ENCODE results near the gene SMAD1.
"Not testable (repeated sequence)": the region's sequence is repeated elsewhere in the genome, so short reads cannot be mapped to it uniquely, and the experiment has no call there.

SMAD1 gene

GRCh38 chr4:145528601-145529000, 46.9 kb downstream of the SMAD1 start:
- DNase-seq (ENCODE audit: low read depth), result no peak

- no peak for DNase-seq (ENCODE audit: low read depth)
Measured at GRCh38 chr4:145530189-145530588, 48.5 kb downstream of the SMAD1 start.

- no peak for DNase-seq (ENCODE audit: low read depth)
Measured at GRCh38 chr4:145530662-145531061, 49.0 kb downstream of the SMAD1 start.

- DNase-seq (ENCODE audit: low read depth), result no peak
Measured at GRCh38 chr4:145531223-145531622, 49.6 kb downstream of the SMAD1 start.

GRCh38 chr4:145531859-145532258, 50.2 kb downstream of the SMAD1 start:
- no peak for DNase-seq (ENCODE audit: low read depth)

GRCh38 chr4:145533001-145533400, 51.3 kb downstream of the SMAD1 start:
- DNase-seq (ENCODE audit: low read depth), result no peak

GRCh38 chr4:145533415-145533814, 51.8 kb downstream of the SMAD1 start:
- not testable (repeated sequence) for DNase-seq (ENCODE audit: low read depth)

- DNase-seq (ENCODE audit: low read depth), result no peak
Measured at GRCh38 chr4:145533961-145534360, 52.3 kb downstream of the SMAD1 start.

GRCh38 chr4:145535202-145535601, 53.5 kb downstream of the SMAD1 start:
- no peak for DNase-seq (ENCODE audit: low read depth)

GRCh38 chr4:145536044-145536443, 54.4 kb downstream of the SMAD1 start:
- DNase-seq (ENCODE audit: low read depth), result no peak

GRCh38 chr4:145538596-145538995, 56.9 kb downstream of the SMAD1 start:
- DNase-seq (ENCODE audit: low read depth), result no peak

- no peak for DNase-seq (ENCODE audit: low read depth)
Measured at GRCh38 chr4:145539671-145540070, 58.0 kb downstream of the SMAD1 start.

GRCh38 chr4:145540235-145540634, 58.6 kb downstream of the SMAD1 start:
- DNase-seq (ENCODE audit: low read depth), result no peak

GRCh38 chr4:145541346-145541745, 59.7 kb downstream of the SMAD1 start:
- DNase-seq (ENCODE audit: low read depth), result no peak

- DNase-seq (ENCODE audit: low read depth), result no peak
Measured at GRCh38 chr4:145545031-145545430, 63.4 kb downstream of the SMAD1 start.

GRCh38 chr4:145545538-145546174, 64.0 kb downstream of the SMAD1 start:
- DNase-seq (ENCODE audit: low read depth), result no peak

- no peak for DNase-seq (ENCODE audit: low read depth)
Measured at GRCh38 chr4:145546175-145546915, 64.7 kb downstream of the SMAD1 start.

- no peak for DNase-seq (ENCODE audit: low read depth)
Measured at GRCh38 chr4:145551660-145552059, 70.0 kb downstream of the SMAD1 start.

- no peak for DNase-seq (ENCODE audit: low read depth)
Measured at GRCh38 chr4:145552181-145552822, 70.6 kb downstream of the SMAD1 start.

GRCh38 chr4:145553375-145553774, 71.7 kb downstream of the SMAD1 start:
- no peak for DNase-seq (ENCODE audit: low read depth)

GRCh38 chr4:145554691-145555090, 73.0 kb downstream of the SMAD1 start:
- no peak for DNase-seq (ENCODE audit: low read depth)

- peak; percentile 26 for DNase-seq (ENCODE audit: low read depth)
Measured at GRCh38 chr4:145557720-145558119, 76.1 kb downstream of the SMAD1 start.

- DNase-seq (ENCODE audit: low read depth), result no peak
Measured at GRCh38 chr4:145563293-145563985, 81.8 kb downstream of the SMAD1 start.

Data from stimulated activated CD8-positive, alpha-beta memory T cell treated with anti-CD3 and anti-CD28 coated beads, Interleukin-7, amount 100 ng/mL, for 24 hours (primary cell).